ENCODE results near the gene GPRC5B. TPM values are rescaled to one million over a fixed set of nuclear protein-coding genes. Genes with fewer than 3 reads are reported as not detected.

Gene GPRC5B
- total RNA-seq, 1 donor from 2014 or later: 0.07 TPM

GRCh38 chr16:19898166-19898565, 13.5 kb upstream of the GPRC5B start:
- intact Hi-C loops (cut with micrococcal nuclease): loop anchor here (2.0 kb wide), 1 partner anchor 487 kb away; no protein-coding TSS in a partner anchor
- peaks cover 16% of the 10 kb centered on the region for H3K27me3 Mint-ChIP-seq
- no peaks in the 10 kb centered on the region for H3K4me1 Mint-ChIP-seq
- no peaks in the 10 kb centered on the region for H3K9me3 Mint-ChIP-seq
- TF ChIP-seq CTCF (IDR thresholded peaks at IDR 0.05): no peak
- H3K4me3 Mint-ChIP-seq: no peak overlapping the region
- no peak for DNase-seq
- ChIA-PET POLR2A (no interaction called here), CTCF (interaction anchor here (0.9 to 1.6 kb wide), 3 partner anchors 9 to 16 kb away, joined by 3 to 5 read pairs (median 5); no protein-coding TSS in a partner anchor)
- no peak overlapping the region for H3K27ac Mint-ChIP-seq
- no peaks in the 10 kb centered on the region for H3K36me3 Mint-ChIP-seq (ENCODE audit: low read depth)
- ATAC-seq (ENCODE audit: low read depth): no peak

- CTCF ChIA-PET: no interaction called here
- H3K4me3 Mint-ChIP-seq: no peak overlapping the region
- H3K36me3 Mint-ChIP-seq (ENCODE audit: low read depth): no peaks in the 10 kb centered on the region
- no peak for TF ChIP-seq CTCF (IDR thresholded peaks at IDR 0.05)
- no peak overlapping the region for H3K27ac Mint-ChIP-seq
- intact Hi-C loops (cut with micrococcal nuclease): no loop called here
- no peak for ATAC-seq (ENCODE audit: low read depth)
- POLR2A ChIA-PET: no interaction called here
- H3K4me1 Mint-ChIP-seq: no peaks in the 10 kb centered on the region
- DNase-seq: no peak
- H3K27me3 Mint-ChIP-seq: peaks cover 21% of the 10 kb centered on the region
- H3K9me3 Mint-ChIP-seq: no peaks in the 10 kb centered on the region
These were observed 12.3 kb upstream of the GPRC5B start for GRCh38 chr16:19896951-19897350.

- no peak overlapping the region for H3K4me3 Mint-ChIP-seq
- DNase-seq: no peak
- no peaks in the 10 kb centered on the region for H3K4me1 Mint-ChIP-seq
- ChIA-PET POLR2A (no interaction called here), CTCF (no interaction called here)
- H3K27ac Mint-ChIP-seq: no peak overlapping the region
- no peak for TF ChIP-seq CTCF (IDR thresholded peaks at IDR 0.05)
- peaks cover 22% of the 10 kb centered on the region for H3K27me3 Mint-ChIP-seq
- intact Hi-C loops (cut with micrococcal nuclease): no loop called here
- H3K36me3 Mint-ChIP-seq (ENCODE audit: low read depth): no peaks in the 10 kb centered on the region
- H3K9me3 Mint-ChIP-seq: peaks cover 2% of the 10 kb centered on the region
- ATAC-seq (ENCODE audit: low read depth): no peak
These were observed 9.9 kb upstream of the GPRC5B start for GRCh38 chr16:19894586-19894985.

DNA sequence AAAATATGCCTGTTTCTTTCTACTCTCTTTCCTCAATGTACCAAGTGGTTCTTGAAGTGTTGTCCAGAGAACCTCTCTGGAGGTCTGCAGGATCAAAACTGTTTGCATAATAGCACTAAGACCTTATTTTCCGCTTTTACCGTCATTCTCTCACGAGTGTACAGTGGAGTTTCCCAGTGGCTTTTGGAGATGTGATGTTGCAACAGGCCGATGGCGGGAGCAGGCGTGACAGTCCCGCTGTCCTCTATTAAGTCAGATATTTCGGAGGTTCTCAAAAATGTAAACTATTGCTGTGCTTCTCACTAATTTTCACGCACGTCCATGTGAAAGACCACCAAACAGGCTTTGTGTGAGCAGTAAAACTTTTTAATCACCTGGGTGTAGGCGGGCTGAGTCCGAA, 8.3 kb upstream of the GPRC5B start:
- Mint-ChIP-seq H3K27me3 (peaks cover 13% of the 10 kb centered on the region), H3K9me3 (peaks cover 2% of the 10 kb centered on the region), H3K27ac (no peak overlapping the region), H3K36me3 (ENCODE audit: low read depth) (no peaks in the 10 kb centered on the region), H3K4me3 (no peak overlapping the region), H3K4me1 (peaks cover 4% of the 10 kb centered on the region)
- ChIA-PET POLR2A (no interaction called here), CTCF (no interaction called here)
- intact Hi-C loops (cut with micrococcal nuclease): no loop called here
- ATAC-seq (ENCODE audit: low read depth): no peak
- no peak for DNase-seq
- no peak for TF ChIP-seq CTCF (IDR thresholded peaks at IDR 0.05)

DNA sequence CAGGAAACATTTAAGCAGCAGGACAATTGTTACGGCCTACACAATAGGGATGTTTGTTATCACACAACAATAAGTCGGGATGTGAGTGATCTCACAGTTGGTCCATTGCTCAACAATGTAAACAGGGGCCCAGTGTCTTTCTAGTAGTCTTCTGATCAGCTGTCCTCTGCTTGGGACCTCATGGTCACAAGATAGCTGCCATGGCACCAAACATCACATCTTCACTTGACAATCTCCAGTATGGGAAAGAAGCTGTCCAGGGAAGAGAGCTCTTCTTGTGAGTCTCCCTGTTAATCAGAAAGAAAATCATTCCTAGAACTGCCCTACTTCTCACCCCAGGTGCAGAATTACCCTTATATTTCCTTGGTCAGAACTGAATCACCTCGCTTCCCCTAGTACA, 6.3 kb upstream of the GPRC5B start:
- ChIA-PET CTCF (no interaction called here), POLR2A (no interaction called here)
- no peak overlapping the region for H3K4me3 Mint-ChIP-seq
- H3K27ac Mint-ChIP-seq: no peak overlapping the region
- peaks cover 11% of the 10 kb centered on the region for H3K4me1 Mint-ChIP-seq
- H3K27me3 Mint-ChIP-seq: peaks cover 15% of the 10 kb centered on the region
- ATAC-seq (ENCODE audit: low read depth) (no peak), DNase-seq (no peak)
- intact Hi-C loops (cut with micrococcal nuclease): no loop called here
- H3K36me3 Mint-ChIP-seq (ENCODE audit: low read depth): no peaks in the 10 kb centered on the region
- peaks cover 2% of the 10 kb centered on the region for H3K9me3 Mint-ChIP-seq
- TF ChIP-seq CTCF (IDR thresholded peaks at IDR 0.05): no peak

Data from activated B cell treated with CpG ODN at 0.5 μM for 24 hours (primary cell).